Subcutaneous abdominal adipose tissue (tissue), 5 donors: ENCODE measurements around the gene PRIM2.
"Not testable (repeated sequence)": the region's sequence is repeated elsewhere in the genome, so short reads cannot be mapped to it uniquely, and the experiment has no call there.

Source experiments
- H3K27ac ChIP-seq: one replicate; pipeline ENCODE4 v1.7.0; 2013; ENCODE audit warnings: low read depth, mild to moderate bottlenecking, inconsistent platforms, low read length, moderate library complexity
- H3K27me3 ChIP-seq, 5 donors: one replicate each; pipeline ENCODE4 v1.7.0; 2013; ENCODE audit warnings: low read length in 5 of 5, inconsistent platforms in 1 of 5; ENCODE audit not compliant: control insufficient read depth in 5 of 5, insufficient read depth in 4 of 5
- H3K36me3 ChIP-seq, 5 donors: one replicate each; pipeline ENCODE4 v1.7.0; 2013; ENCODE audit warnings: low read length in 5 of 5; ENCODE audit not compliant: control insufficient read depth in 5 of 5, insufficient read depth in 5 of 5
- H3K4me1 ChIP-seq, 5 donors: one replicate each; pipeline ENCODE4 v1.7.0; 2013; ENCODE audit warnings: low read length in 5 of 5, mild to moderate bottlenecking in 3 of 5, moderate library complexity in 1 of 5; ENCODE audit not compliant: control insufficient read depth in 5 of 5, insufficient read depth in 5 of 5
- H3K4me3 ChIP-seq, 5 donors: one replicate each; pipeline ENCODE4 v1.7.0; 2013; ENCODE audit warnings: low read length in 5 of 5, low read depth in 1 of 5
- H3K9ac ChIP-seq, 5 donors: one replicate each; pipeline ENCODE4 v1.7.0; 2013; ENCODE audit warnings: low read length in 5 of 5, mild to moderate bottlenecking in 4 of 5, moderate library complexity in 3 of 5
- H3K9me3 ChIP-seq, 5 donors: one replicate each; pipeline ENCODE4 v1.7.0; 2013; ENCODE audit warnings: low read length in 5 of 5; ENCODE audit not compliant: control insufficient read depth in 5 of 5
- donor health status: healthy.
- donor health status: healthy.
- donor health status: healthy.
- donor health status: healthy.
- donor health status: healthy.

PRIM2 gene

DNA sequence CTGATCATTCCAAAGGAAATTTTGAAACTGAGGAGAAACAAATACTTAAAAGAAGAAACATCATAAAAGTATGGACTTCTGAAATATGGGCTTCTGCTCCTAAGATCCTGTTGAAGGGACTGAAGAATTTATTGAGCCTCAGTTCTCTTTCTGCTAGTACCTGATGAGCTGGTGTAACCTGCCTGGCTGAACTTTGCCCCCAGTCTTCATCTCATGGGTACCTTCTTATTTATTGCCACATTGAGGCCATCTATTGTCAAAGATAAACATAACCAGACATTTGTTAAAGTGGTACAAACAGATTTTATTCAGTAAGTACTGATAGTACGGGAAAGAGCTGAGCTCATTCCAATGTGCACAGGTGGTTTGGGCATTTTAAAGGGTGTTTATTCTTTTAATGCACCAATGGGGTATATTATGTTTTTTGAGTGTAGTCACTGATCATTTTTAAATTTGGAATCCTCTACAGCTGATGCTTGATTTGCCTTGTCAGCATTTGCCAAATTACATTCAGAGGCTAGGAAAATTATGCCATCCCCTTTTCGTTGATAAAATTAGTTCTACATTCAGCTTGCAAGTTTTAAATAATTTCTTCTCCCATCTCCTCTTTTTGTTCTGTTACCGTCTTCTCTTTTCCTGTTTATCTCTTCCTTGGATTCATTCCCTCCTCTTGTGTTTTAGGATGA is 118.2 kb downstream of the PRIM2 start:
- Histone ChIP-seq H3K27ac (no peak overlapping the region), H3K9ac (no peak overlapping the region), H3K9me3 (no peaks in the 10 kb centered on the region), H3K27me3 (no peaks in the 10 kb centered on the region), H3K4me3 (no peak overlapping the region), H3K4me1 (peaks cover 0 to 15% (median 11%) of the 10 kb centered on the region in 5 donors), H3K36me3 (no peaks in the 10 kb centered on the region)

DNA sequence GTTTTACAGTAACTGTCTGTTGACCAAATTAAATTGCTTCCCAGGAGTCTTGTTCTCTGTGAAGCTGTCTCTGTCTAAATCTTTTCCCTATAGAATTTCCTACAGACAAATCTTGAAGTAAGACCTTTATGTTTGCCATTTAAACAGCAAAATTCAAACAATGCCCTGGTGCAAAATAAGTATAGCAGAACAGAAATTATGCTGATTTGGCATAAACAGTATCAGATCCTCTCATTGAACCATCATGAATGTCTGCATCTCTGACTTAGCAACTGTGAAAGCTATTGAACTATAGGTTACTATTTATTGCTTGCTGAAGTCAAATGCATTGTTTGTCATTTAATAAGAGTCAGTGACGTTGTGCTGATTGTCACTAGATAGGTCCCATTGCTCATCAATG is 123.3 kb downstream of the PRIM2 start:
- H3K36me3 ChIP-seq, H3K4me1 ChIP-seq, H3K4me3 ChIP-seq, H3K27ac ChIP-seq, H3K9me3 ChIP-seq, H3K27me3 ChIP-seq, H3K9ac ChIP-seq: not testable (repeated sequence)

DNA sequence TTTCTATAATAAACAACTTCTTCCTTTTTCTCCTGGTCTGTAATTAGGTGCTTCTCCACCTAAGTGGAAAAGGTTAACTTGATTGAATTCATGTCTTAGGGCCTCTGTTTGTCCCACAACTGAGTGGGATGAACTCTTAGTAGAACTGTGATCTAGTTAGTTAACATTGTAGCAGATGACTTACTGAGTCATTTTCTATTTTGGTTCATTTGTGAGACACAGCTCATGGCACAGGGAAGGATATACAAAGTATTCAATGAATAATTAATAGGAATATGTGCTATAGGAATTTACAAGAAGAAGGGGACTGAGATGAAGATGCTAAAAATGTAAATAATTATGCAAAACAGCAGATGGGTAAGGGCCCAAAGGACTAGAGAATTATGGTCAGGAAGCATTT is 124.7 kb downstream of the PRIM2 start:
- not testable (repeated sequence) for H3K36me3 ChIP-seq, H3K27ac ChIP-seq, H3K9ac ChIP-seq, H3K27me3 ChIP-seq, H3K4me3 ChIP-seq, H3K4me1 ChIP-seq, H3K9me3 ChIP-seq

DNA sequence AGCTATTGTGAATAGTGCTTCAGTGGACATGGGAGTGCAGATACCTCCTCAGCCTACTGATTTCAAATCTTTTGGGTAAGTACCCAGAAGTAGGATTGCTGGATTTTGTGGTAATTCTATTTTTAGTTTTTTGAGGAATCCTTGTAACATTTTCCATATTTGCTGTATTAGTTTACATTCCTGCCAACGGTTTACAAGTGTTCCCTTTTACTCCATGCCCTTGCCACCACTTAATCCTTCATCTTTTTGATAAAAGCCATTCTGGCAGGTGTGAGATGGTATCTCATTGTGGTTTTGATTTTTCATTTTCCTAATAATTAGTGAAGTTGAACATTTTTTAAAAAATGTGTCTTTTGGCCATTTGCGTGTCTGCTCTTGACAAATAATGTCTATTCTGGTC is 125.8 kb downstream of the PRIM2 start:
- not testable (repeated sequence) for H3K36me3 ChIP-seq, H3K4me3 ChIP-seq, H3K4me1 ChIP-seq, H3K9me3 ChIP-seq, H3K27me3 ChIP-seq, H3K27ac ChIP-seq, H3K9ac ChIP-seq

DNA sequence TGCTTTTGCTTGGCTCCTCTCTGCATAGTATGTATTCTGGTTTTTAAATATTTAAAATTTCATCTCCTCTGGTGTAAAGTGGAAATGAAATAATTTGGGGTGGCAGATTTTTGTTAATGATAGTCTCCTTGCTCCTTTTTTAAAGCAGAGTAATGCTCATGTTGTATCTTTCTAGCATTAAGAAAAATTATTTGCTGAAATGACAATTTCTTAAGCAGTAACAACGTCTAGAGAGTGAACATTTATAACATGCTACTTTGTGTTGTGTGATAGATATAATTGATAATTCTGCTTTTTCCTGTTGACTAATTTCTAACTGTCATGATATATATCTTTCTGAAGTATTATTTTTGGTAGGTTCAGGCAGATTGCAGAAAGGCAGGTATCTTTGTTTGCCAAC is 127.4 kb downstream of the PRIM2 start:
- not testable (repeated sequence) for H3K36me3 ChIP-seq, H3K9me3 ChIP-seq, H3K9ac ChIP-seq, H3K4me3 ChIP-seq, H3K27me3 ChIP-seq, H3K4me1 ChIP-seq, H3K27ac ChIP-seq

DNA sequence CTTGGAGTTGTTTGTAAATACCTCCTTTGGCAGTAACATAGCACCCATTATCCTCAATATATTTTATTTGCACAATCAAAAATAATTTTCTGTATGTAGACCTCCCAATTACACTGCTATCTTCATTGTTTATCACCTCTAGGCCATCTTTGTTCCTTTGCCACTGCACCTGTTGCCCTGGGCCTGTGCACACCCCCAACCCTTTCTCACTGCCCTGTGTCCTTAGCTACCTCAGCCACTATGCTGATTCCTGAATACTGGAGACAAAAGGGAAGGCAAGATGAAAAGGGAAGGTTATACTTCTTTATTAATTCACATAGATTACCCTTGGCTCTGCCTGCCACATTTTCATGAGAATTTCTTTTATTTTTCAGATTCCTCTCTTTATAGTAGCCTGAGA is 127.9 kb downstream of the PRIM2 start:
- H3K27me3 ChIP-seq, H3K27ac ChIP-seq, H3K36me3 ChIP-seq, H3K9me3 ChIP-seq, H3K4me1 ChIP-seq, H3K4me3 ChIP-seq, H3K9ac ChIP-seq: not testable (repeated sequence)

DNA sequence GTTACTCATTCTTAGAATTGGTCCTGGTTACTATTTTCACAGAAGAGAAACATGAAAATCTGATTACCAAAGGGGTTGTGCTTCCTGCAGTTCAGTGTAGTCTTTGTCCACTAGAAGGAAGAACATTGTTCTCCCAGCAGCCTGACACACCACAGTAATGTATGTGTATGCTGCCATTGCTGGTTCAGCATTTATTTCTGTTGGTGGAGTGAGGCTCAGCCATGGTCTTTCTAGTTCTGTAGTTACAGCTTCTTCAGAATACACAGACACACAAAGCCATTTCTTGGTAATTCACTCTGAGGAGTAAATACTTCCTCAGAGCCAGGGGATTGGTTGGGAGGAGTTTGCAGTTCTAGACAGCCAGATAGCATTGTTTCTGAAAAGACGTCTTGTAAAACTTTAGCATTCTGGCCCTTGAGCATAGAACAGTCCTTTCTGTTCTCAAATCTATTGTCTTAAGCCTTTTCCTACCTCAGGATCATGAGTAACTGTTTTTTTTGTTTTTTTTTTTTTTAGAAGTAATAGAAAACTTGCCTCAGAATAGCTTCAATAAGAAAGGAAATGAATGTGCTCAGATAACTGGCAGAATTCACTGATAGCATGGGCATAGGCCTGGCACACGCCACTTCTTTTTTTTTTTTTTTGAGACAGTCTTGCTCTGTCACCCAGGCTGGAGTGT is 128.5 kb downstream of the PRIM2 start:
- not testable (repeated sequence) for H3K9ac ChIP-seq, H3K36me3 ChIP-seq, H3K9me3 ChIP-seq, H3K27me3 ChIP-seq, H3K27ac ChIP-seq, H3K4me1 ChIP-seq, H3K4me3 ChIP-seq

DNA sequence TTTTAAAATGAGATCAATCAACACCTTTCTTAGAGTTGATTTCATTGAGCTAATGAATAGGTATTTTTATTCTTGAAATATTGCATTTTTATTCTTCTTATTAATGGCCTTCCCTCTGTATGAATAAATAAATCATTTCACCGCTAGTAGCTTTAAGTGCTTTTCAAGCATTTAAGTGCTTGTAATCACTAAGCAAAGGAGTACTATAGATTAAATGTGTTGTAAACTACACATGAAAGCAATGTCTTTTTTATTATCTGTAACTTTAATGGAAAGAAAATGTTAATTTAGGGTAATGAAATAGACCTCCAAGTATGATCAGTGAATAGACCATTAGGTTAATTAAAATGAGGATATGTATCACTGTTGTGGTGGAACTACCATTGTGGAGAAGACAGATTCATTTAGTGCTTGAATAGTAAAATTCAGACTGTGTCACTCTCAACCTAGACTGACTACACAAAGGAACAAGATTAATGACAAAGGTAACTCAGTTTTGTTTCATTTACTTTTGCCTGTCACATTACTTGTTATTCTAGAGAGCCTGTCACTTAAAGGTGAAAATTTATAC is 132.2 kb downstream of the PRIM2 start:
- not testable (repeated sequence) for H3K36me3 ChIP-seq, H3K27ac ChIP-seq, H3K9me3 ChIP-seq, H3K4me1 ChIP-seq, H3K4me3 ChIP-seq, H3K9ac ChIP-seq, H3K27me3 ChIP-seq

DNA sequence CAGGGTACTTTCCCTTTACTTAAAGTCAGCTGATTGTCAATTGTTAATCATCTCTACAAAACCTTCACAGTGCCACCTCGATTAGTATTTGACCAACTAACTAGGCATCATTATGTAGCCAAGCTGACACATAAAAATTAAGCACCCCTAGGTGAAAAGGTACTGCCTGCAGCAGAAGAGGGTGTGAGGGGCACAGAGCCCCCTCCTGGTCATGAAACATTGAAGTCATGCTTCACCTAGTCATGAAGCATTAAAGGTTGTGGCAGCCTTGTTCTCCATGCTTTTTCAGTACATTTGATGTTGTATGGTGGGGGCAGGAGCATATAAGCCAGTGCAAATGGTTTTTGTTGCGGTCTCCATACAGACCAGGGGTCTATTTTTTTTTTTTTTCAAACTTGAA is 142.4 kb downstream of the PRIM2 start:
- not testable (repeated sequence) for H3K27me3 ChIP-seq, H3K9ac ChIP-seq, H3K27ac ChIP-seq, H3K9me3 ChIP-seq, H3K4me1 ChIP-seq, H3K4me3 ChIP-seq, H3K36me3 ChIP-seq

DNA sequence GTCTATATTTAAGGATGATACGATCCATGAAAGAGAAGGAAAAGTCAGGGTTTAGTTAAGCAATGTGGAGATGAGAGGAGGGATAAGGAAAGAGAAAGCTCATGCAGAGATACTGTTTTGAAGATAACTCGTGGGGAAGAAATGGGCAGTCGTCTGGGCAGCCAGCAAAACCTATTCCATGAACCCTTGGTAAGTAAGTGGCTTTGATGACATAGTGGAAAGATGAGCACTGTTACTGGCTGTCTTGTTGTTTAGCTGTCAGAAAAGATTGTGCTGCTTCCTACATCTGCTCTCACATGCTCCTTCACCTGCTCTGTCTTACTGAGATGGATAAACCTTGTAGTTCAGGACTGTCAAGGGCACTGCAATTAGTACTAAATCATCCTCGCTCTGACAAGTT is 143.6 kb downstream of the PRIM2 start:
- not testable (repeated sequence) for H3K36me3 ChIP-seq, H3K27ac ChIP-seq, H3K9me3 ChIP-seq, H3K9ac ChIP-seq, H3K4me1 ChIP-seq, H3K4me3 ChIP-seq, H3K27me3 ChIP-seq
